T1000 (cell line): ENCODE measurements around the gene TM2D1.
"Not testable (repeated sequence)": the region's sequence is repeated elsewhere in the genome, so short reads cannot be mapped to it uniquely, and the experiment has no call there.

ENCODE experiments used
- DNase-seq: peaks from one replicate; lab custom pipeline; 2025; ENCODE audit warnings: mixed read lengths; lab: John Stamatoyannopoulos, UW

TM2D1 gene

DNA sequence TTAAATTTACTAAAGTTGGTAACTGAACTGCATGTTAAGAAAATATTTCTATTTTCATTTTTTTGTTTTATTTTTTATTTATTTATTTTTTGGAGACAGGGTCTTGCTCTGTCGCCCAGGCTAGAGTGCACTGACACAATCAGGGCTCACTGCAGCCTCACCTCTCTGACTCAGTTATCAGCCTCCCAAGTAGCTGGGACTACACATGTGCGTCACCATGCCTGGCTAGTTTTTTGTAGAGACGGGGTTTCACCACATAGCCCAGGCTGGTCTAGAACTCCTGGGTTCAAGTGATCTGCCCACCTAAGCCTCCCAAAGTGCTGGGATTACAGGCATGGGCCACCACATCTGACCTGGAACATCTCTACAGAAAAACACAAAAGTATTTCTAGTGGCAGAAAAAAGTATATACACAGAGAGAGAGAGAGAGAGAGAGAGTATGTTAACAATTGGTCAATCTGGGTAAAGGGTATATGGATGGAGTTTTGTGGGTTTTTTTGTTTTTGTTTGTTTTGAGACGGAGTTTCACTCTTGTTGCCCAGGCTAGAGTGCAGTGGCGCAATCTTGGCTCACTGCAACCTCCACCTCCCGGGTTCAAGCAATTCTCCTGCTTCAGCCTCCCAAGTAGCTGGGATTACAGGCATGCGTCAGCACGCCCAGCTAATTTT, 5.8 kb downstream of the TM2D1 start:
- not testable (repeated sequence) for DNase-seq

DNA sequence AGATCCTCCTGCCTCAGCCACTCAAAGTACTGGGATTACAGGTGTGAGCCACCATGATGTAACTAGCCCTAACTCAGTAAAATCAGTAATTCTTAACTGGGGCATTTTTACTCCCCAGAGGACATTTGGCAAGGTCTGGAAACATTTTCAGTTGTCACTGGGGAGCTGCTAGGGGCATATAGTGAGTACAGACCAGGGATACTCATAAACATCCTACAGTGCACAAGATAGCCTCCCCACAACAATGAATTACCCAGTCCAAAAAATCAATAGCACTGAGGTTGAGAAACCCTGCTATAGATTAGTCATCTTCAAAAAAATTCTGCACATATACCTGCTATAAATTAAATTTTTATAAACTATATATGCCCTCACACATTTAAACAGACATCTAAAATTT, 13.0 kb downstream of the TM2D1 start:
- no peak for DNase-seq

DNA sequence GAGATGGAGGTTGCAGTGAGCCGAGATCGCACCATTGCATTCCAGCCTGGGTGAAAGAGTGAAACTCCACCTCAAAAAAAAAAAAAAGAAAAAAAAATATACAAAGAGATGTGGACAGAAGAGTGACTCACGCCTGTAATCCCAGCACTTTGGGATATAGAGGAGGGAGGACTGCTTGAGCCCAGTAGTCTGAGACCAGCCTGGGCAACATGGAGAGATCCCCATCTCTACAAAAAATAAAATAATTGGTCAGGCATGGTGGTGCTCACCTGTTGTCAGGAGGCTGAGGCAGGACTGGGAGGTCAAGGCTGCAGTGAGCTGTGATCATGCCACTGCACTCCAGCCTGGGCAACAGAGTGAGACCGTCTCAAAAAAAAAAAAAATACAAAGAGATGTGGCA, 13.7 kb downstream of the TM2D1 start:
- DNase-seq = not testable (repeated sequence)

DNA sequence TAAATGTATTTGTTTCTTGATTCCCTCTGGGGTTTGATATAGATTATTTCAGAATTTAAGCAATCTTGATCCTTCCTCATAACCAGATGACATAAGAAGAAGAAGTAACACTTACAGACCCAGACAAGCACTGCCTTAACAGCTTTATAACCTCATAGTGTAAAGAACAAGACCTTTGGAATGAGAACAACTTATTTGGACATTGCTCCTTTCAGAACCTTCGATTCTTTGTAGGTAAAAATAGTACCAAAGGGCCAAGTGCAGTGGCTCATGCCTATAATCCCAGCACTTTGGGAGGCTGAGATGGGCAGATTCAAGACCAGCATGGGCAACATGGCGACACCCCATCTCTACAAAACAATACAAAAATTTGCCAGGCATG, 15.0 kb downstream of the TM2D1 start:
- DNase-seq = no peak

GRCh38 chr1:61708953-61709907, 15.7 kb downstream of the TM2D1 start:
- DNase-seq = no peak

- no peak for DNase-seq
Measured at GRCh38 chr1:61699911-61700851, 24.8 kb downstream of the TM2D1 start.

DNA sequence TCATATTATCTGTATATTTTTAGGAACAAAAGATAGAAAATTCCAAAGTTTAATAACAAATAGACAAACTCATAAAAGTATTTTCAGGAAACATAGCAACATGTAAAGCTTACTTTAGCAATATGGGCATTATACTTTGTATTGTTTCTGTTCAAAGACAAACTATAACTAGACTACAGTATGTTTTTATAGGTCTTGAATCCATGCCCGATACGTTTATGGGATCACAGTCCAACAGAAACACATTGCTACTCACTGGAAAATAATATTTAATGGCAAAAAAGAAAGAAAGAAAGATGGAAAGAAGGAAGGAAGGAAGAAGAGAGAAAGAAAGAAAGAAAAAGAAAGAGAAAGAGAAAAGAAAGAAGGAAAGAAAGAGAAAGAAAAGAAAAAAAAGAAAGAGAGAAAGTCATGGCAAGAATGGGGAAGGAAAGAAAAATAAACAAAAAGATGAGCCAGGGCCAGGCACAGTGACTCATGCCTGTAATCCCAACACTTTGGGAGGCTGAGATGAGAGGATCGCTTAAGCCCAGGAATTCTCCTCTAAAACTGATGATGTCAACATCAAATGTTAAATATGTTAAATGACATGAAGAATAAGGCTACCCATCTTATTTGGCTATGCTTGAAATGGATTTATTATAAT, 32.7 kb downstream of the TM2D1 start:
- peak; percentile 20 for DNase-seq

- no peak for DNase-seq
Measured at GRCh38 chr1:61687901-61688300, 37.0 kb downstream of the TM2D1 start.

GRCh38 chr1:61682891-61683290, 42.0 kb downstream of the TM2D1 start:
- DNase-seq = no peak

DNA sequence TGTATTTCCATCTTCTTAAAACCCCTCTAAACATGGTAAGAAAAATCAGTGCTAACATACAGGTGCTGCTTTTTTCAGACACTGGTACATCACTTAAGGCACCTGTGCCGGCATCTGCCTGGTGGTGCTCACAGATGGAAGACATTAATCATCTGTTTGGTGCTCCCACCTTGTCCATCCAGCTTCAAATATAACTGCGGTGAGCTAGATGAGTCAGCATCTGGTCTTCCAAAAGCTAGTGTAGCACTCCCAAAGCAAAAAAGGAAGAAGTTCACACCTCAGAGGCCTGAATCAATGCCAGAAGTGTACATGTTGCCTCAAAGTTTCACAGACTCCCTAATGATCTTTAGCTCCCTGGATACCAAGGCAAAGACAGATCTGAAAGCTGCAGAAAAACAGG, 44.4 kb downstream of the TM2D1 start:
- no peak for DNase-seq

GRCh38 chr1:61676881-61677280, 48.1 kb downstream of the TM2D1 start:
- DNase-seq = not testable (repeated sequence)

- DNase-seq = no peak
Measured at GRCh38 chr1:61674221-61674620, 50.7 kb downstream of the TM2D1 start.

DNA sequence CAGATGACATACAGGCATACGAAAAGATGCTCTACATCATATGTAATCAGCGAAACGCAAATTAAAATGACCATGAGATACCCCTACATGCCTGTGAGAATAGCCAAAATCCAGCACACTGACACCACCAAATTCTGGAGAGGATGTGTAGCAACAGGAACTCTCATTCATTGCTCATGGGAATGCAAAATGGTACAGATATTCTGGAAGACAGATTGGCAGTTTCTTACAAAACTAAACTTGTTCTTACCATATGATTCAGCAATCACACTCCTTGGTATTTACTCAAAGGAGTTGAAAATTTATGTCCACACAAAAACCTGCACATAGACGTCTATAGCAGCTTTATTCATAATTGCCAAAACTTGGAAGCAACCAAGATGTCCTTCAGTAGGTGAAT, 52.6 kb downstream of the TM2D1 start:
- DNase-seq = no peak

GRCh38 chr1:61670445-61670844, 54.5 kb downstream of the TM2D1 start:
- no peak for DNase-seq

DNA sequence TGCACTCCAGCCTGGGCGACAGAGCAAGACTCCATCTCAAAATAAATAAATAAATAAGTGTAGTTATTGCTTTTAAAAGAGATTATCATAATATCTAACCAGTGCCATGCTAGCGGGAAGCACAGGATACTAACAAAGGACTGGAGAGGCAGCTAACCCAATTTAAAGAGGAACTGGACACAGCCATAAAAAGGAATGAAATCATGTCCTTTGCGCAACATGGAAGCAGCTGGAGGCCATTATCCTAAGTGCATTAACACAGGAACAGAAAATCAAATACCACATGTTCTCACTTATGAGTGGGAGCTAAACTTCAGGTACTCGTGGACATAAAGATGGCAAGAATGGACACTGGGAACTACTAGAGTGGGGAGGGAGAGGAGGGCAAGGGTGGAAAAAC, 54.9 kb downstream of the TM2D1 start:
- no peak for DNase-seq

DNA sequence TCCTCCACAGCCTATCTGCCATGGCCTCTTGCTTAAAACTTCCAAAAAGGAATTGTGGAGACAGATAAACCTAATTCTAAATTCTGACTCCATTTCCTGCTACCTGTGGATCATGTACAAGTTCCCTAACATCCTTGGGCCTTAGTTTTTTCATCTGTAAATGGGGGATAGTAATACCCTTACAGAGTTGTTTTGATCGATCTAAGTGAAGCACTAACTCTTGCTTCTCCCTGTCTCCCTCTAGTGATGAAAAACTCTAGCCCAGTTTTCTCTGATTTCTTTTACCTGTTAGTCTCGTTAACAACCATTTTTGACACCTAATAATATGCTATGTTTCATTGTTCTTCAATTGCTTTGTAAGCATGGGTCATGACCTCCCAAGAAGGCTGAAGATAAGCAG, 65.9 kb downstream of the TM2D1 start:
- no peak for DNase-seq

- no peak for DNase-seq
Measured at GRCh38 chr1:61655453-61655852, 69.5 kb downstream of the TM2D1 start.

DNA sequence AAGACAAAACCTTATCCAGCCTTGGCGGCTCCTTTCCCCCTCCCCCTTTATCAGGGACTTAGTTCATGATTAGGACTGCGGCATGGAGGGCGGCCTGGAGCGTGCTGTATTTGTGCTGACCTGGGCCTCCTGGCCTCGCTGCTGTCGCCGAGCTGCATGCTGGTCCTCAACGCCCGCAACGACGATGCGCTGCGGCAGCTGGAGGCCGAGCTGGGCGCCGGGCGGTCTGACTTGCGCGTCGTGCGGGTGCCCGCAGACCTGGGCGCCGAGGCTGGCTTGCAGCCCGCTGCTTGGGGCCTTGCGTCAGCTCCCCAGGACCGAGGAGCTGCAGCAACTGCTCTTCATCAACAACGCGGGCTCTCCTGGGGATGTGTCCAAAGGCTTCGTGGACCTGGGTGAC, 70.9 kb downstream of the TM2D1 start:
- no peak for DNase-seq

DNA sequence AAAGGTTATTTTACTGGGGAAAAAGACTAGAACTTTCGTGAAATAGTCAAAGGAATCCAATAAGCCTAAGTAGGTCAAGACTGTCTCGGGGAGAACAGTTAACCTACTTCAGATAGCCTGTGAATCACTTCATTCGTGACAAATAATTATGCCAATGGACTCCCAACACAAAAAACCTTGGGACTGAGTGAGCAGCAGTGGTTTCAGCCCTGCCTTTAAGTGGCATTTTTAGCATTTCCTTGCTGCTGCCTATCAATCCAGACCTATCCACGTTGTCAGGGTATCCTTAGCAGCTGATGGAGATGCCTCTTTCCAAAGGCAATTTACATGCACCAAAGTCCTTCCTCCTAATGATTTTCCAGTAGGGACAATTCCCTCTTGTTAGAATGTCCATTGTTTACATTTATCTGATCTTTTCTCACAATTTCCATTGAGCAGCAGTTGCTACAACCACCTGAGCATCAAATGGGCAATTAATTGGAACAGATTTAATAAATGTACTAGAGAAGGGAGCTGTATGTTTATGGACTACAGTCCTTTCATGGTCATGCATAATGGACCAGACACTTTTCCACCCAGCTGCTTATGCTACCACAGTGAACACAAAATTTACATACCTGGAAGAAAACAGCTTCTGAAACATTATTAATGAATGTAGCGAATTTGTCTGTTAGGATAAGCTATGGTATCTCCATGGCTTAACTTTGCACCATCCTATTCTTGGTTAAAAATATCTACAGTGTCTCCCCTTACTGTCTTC, 75.8 kb downstream of the TM2D1 start:
- no peak for DNase-seq

DNA sequence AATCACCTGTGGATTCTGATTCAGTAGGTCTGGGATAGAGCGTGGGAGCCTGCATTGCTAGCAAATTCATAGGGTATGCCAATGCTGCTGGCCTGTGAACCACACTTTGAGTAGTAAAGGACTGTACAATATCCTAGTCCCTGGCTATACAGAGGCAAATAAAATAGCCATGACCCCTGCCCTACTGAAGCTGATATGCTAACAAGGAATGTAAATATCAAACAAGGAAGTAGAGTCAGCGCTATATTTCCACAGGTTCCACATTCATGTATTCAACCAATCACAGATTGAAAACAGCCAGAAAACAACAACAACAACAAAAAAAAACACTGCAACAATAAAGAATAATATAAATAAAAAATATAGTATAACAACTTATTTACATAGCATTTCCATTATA, 77.8 kb downstream of the TM2D1 start:
- DNase-seq = no peak

DNA sequence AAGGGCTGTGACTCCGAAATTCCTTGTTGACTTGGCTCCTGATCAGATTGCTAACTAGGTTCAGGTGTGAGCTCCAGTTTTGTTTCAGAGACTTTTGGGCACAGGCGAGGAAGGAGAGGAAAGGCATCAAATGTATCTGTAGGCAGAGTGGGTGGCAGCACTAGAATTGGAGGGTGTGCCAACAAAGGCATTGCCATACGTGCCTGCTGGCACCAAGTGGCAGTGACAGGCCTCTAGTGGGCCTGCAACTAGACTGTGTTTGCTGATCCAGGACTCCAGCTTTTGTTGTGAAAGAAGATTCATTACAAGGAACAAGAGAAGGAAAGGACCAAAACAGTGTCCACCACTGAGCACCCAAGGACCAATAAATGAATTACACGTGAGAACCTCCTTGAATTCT, 79.5 kb downstream of the TM2D1 start:
- DNase-seq = no peak
